H54 (cell line): ENCODE results near the gene ITPR3.

Source experiments
- DNase-seq: peaks from one replicate; pipeline ENCODE4 v3.0.0; 2011; ENCODE audit warnings: low spot score, mixed read lengths; ENCODE audit not compliant: insufficient read length
- FAIRE-seq: peaks from 3 replicates; lab custom pipeline; 2011; peaks lifted over from hg19 to GRCh38; lab: Jason Lieb, UNC
- POLR2A ChIP-seq: IDR thresholded peaks from 2 replicates; pipeline ENCODE4 v1.6.1; 2011; ENCODE audit warnings: low read depth, mild to moderate bottlenecking, low read length

The ITPR3 gene

DNA sequence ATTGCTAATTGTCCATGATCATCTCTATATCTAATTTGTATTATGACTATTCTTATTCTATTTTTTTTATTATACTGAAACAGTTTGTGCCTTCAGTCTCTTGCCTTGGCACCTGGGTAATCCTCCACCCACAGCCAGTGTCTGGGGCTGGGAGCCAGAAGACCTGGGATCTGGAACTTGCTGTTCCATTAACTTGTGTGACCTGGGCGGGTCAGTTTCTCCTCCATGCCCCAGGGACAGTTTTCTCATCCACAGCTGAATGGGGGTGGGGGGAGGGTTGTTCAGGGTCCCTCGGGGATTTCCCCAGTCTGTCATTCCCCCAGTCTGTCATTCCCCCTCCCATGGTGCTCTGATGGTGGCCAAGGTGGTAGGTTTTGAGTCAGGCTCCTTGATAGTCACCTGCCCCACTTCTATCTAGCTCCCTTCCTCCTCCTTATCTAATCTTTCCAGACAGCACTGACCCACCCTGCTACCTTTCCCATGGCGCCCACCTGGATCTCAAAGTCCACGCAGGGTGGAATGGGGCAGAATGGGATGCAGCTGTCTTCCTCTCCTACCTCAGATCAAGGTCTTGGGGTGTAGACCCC lies 10.9 kb downstream of the ITPR3 start:
- no peak for FAIRE-seq

DNA sequence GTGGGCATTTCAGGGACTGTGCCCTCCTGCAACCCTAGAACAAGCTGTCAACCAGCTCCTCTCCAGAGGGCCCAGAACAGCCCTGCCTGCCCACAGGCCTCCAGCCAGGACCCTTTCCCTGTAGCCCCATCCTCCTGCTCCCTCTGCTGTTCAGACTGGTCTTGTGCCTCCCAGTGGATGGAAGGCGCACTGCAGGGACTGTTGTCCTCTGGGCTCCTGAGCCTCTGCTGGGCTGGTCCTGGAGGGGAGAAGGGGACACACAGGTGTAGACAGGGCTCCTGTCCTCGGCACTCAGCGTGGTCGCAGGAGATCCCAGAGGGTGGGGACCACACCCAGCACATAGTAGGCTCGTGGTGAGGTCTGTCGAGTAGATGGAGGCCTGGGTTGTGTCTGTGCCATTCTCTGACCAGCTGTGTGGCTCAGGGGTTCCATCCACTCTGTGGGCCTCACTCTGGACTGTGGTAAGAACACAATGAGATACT lies 11.5 kb downstream of the ITPR3 start:
- peak; percentile 76 for DNase-seq
- no peak for FAIRE-seq
- TF ChIP-seq POLR2A = no peak

More for the DNA sequence above, 10.9 kb downstream of the ITPR3 start:
- no peak for TF ChIP-seq POLR2A
- no peak for DNase-seq

DNA sequence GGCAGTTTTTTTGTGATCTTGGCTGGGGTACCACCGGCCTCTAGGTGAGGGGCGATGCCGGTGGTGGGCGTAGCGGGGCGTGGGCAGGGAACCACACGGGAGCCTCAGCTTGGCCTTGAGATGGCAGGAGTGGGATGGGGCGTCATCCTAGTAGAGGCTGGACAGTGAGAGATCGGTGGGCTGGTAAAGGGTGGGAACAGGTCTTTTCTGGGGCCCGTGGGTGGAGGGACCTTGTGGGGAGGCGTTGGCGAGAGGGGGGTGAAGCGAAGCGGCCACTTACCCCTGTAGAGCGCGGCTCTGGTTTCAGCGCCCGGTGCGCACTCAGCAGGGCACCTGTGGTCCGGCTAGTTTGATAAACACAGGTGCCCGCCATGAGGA lies 12.0 kb downstream of the ITPR3 start:
- no peak for TF ChIP-seq POLR2A
- DNase-seq = no peak
- FAIRE-seq = no peak

DNA sequence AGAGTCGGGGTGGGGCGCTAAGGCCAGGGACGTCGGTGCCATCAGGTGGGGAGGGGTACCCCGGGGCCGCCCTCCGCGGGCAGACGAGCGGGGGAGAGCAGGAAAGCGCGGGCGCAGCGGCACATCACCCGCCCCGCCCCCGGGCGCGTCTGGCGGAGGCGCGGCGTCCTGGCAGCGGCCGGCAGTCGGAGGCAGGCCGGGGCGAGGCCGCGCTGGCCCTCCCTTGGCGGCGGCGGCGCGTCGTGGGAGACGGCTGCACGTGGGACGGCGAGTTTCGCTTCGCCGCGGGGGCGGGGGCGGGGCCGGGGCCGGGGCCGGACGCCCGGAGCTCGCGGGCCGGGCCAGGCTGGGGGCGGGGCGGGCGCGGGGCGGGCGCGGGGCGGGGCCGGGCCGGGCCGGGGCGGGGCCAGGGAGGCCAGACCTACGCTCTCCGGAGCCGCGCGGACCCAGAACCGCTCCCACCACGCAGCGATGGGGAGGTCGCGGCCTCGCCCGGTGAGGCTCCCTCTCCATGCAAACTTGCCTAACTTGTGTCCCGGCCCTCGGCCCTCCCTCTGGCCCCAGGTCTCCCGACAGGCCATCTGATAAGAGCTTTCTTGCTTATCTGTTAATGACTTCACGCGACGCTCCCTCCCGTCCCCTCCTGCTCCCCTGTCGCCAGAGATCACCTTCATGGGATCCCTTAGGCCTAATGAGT lies 12.5 kb downstream of the ITPR3 start:
- no peak for FAIRE-seq
- TF ChIP-seq POLR2A = no peak
- DNase-seq = peak; percentile 61

DNA sequence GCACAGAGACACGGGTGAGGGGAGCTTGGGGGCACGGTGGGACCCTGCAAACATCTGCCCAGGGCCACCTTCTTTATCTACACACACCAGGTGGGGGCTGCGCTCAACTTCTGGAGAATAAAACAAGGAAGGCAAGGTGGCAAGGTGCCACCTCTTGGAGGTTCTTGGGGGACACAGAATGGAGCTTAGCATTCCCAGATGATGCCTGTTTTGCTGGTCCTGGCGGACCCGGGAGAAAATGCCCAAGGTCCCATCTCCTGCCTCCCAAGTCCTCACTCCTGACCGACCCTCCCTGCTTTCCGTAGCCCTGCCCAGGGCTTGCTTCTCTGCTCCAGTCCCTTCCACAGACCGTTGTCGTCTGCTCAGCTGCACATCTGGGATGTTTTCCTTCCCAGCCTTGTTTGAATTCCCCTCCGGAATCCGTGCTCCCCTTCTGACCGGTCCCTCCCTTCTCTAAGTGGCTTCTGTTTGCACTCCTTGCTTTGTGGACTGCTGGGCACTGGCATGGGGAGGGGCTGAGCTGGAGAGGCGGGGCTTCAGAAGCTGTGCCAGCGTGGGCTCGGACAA lies 13.1 kb downstream of the ITPR3 start:
- TF ChIP-seq POLR2A = no peak
- no peak for DNase-seq
- no peak for FAIRE-seq

DNA sequence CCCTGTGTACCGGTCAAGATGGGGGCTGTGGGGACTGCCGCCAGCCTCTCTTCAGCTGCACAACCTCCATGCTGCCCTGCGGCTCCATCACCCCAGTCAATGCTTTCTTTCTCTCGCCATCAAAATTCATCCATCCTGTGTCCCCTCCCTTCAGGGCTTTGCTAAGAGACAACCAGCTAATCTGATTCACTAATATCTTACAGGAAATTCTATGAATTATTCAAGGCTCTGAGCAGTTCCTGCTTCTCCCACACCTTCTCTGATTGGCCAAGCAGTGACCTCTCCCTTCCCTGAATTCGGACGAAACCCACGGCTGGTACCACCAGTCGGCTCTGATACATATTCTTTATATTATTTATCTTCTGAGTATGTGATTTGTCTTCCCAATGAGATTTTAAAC lies 13.8 kb downstream of the ITPR3 start:
- DNase-seq (no peak), FAIRE-seq (no peak)
- TF ChIP-seq POLR2A = no peak

DNA sequence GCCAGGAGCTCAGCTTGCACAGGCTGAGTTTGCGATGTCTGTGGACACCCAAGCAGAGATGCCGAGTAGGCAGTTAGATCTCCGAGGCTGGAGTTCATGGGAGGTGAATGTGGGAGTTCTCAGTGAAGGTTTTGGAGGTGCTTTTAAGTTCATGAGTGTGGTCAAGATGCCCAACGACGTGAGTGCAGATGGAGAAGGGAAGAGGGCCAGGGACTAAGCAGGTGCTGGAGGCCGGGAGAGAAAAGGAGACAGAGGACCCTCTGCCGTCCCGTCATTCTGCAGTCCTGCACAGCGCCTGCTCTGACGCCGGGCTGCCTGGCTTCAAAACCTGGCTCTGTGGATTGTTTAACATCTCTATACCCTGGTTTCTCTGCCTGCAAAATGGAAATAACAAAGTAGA lies 15.5 kb downstream of the ITPR3 start:
- no peak for TF ChIP-seq POLR2A
- DNase-seq = no peak
- FAIRE-seq = no peak

DNA sequence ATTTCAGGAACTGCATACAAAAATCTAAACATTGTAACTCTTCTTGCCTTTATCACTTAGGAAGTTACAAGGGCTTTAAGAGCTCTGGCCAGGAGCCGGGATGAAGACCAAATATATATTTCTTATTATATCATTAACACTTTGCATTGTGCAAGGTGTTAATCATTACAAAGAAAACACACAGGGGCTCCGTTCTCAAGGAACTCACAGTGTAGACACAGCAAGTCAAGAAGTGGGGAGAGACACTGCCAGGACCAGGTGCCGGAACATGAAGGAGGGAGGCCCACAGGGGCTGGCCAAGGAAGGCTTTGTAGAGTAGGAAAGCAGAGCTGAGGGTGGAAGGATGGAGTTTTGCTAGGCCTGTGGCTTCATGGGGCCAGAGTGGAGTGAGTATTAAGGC lies 17.4 kb downstream of the ITPR3 start:
- DNase-seq (no peak), FAIRE-seq (no peak)
- no peak for TF ChIP-seq POLR2A

DNA sequence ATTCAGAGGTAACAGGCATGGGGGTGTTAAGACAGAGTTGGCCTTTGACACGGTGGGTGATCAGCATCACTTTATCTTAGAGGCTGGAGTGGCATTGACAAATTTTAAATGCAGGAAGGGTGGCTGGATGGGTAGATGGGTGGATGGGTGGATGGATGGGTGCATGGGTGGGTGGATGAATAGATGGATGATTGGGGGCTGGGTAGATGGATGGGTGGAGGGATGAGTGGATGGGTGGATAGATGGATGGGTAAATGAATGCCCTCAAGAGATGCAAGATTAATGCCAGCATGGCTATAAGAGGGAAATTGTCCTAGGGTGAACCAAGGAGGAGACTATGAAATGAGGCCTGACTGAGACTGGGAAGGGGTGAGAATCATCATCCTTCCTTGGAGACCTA lies 18.4 kb downstream of the ITPR3 start:
- DNase-seq = no peak
- TF ChIP-seq POLR2A = no peak
- FAIRE-seq = no peak

DNA sequence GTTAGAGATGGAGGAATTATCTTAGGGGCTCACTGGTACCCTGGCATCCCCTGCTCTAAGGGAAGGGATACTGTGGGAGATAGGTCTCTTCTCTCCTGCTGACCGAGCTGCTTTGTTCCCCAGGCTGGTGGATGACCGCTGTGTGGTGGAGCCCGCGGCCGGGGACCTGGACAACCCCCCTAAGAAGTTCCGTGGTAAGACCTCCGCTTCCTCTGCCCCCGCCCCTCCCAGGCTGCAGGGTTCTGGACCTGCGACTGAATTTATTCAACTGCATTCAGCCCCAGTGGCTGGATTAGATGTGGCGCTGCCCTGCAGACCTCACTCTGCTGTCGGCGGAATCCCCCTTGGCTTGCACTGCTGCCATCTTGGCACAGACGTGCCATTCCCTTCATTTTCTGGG lies 19.2 kb downstream of the ITPR3 start:
- FAIRE-seq (no peak), DNase-seq (no peak)
- no peak for TF ChIP-seq POLR2A

DNA sequence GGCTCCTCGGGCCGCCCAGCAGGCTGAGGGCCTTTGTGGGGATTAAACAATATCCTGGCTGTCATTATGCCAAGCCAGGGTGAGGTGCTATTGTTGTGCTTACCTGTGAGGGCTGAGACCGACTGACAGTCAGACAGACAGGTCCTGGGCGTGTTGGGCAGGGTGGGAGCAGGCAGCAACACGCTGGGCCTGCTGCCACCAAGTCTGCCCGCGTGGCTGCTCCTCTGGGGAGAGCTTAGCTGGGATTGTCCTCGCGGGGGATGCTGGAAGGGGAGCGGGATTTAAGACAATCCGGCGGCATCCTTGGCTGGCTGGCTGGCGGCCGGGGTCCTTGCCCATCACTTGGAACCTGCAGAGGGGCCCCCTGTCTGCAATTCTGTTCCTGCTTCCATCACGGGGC lies 20.0 kb downstream of the ITPR3 start:
- FAIRE-seq (no peak), DNase-seq (no peak)
- TF ChIP-seq POLR2A = no peak

DNA sequence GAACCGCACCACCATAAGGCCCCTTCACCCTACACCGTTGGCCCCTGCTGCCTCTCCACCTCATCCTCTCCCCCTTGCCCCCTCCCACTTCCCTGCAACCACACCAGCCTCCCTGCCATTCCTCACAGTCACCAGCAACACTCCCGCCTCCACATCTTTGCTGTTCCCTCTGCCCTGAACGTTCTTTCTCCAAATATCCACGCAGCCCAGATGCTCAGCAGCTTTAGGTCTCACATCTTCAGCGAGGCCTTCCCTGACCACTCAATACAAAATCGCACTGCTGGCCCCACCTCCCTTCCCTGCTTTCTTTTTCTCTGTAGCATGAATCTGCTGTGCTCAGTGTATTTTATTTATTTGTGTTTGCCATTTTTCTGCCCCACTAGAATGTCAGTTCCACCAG lies 20.5 kb downstream of the ITPR3 start:
- FAIRE-seq = no peak
- no peak for TF ChIP-seq POLR2A
- DNase-seq = no peak

DNA sequence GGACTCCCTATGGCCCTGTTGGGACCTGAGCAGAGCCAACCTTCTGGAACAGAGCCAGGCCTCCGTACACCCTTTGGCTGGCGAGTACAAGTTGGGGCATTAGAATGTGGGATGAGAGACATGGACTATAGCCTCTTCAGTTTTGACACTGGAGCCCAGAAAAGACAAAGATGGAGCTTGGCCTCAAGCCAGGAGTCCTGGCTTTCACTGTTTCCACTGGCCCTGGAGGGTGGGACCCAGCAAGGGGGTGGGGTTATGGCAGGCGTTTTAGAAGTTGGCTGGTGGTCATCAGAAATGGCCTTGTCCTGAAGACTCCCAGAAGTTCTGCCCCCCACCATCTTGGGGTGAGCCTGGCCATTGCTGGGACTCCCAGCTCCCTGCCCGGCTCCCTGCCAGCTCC lies 21.8 kb downstream of the ITPR3 start:
- FAIRE-seq = no peak
- DNase-seq = no peak
- TF ChIP-seq POLR2A = no peak

DNA sequence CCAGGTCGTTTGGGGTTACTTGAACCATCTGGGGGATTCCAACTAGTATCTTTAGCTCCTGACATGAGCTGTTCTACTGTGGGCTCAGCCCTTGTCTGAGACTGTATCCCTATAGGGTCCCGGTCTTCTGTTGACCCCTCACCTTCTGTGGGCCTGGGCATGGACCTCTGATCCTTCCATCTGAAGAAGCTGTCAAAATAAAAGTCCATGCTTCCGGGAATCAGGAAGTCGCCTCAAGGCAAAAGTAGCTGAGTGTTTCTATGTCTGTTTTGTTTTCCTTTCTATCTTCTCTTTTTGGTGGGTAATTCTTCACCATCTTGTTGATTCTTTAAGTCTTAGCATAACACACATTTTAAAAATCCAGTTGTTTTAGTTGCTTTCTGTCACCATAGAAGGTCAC lies 30.3 kb downstream of the ITPR3 start:
- no peak for TF ChIP-seq POLR2A
- DNase-seq = no peak
- no peak for FAIRE-seq

DNA sequence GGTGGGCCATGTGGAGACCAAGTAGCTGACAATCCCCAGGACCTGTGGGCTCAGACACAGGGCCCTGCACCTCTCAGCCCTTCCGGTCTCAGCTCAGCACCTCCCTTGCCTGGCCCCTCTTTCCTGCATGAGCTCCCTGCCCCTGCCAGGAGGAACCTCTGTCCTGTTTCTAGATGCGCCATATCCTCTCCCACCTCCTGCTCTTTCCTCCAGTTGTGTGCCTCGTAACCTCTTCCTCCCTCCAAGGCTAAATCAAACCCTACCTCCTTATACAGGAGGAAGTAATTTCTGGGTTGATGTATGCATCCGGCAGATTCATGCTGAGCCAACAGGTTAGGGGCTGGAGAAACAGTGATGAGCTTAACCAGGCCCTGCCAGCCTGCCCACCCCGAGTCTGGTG lies 30.9 kb downstream of the ITPR3 start:
- FAIRE-seq = no peak
- no peak for TF ChIP-seq POLR2A
- no peak for DNase-seq
